ENCODE results near the gene ETFRF1. TPM values are rescaled to one million over a fixed set of nuclear protein-coding genes. Genes with fewer than 3 reads are reported as not detected.

ETFRF1 gene, protein sequence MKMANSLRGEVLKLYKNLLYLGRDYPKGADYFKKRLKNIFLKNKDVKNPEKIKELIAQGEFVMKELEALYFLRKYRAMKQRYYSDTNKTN
- total RNA-seq: 20.4 TPM
- long read RNA-seq, transcript ETFRF1-201 (3 exons, 1,134 nt): major isoform, 32 of 53 reads
- long read RNA-seq, partial matches to known transcripts: 1 of 53 reads
- long read RNA-seq, other reads (novel, unspliced or antisense): 15 of 53 reads

- DNase-seq (ENCODE audit: low spot score): peak; percentile 99
Measured at GRCh38 chr12:25195056-25195971, at the start of gene ETFRF1, which contains the start of gene DNAI7. Gene ETFRF1, plus strand, starts transcription at chr12:25195237. Its CDS starts 8,720 bp downstream, at chr12:25203957. Gene DNAI7, minus strand, starts transcription at chr12:25195160. Its CDS starts 82 bp downstream, at chr12:25195078.

DNA sequence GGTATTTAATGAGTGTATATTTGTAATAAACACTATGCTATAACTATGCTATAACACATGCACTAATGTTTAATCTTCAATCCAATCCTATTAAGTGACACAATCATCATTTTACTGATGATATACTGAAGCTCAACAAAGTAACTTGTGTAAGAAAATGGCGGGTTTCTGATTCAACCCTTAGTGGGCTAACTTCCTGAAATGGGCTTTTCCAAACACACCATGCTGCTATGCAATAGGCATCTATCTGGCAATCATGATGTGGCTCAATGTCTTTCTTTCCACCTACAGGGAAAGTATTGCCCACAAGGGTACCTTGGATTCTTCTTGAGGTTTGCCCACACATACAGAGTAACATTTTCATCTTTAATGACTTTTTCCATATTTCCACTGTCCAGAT lies 48.4 kb upstream of the ETFRF1 start:
- DNase-seq (ENCODE audit: low spot score): no peak

DNA sequence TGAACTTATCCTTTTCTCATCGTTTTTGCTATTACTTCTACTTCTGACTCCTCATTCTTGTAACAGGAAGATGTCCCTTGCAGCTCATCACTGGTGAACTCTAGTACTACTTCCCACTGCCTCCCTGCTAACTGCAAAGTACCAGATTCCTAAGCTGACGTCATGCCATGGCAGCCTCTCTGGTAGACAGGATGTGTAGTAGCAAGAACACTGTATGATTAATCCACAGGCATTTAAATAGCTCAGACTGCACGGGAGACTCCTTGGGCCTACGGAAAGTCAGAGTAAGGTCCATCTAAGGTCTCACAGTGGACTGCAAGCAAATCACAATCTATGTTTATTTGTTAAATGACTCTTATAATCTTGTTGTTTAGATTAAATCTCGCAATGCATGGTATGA lies 43.6 kb upstream of the ETFRF1 start:
- DNase-seq (ENCODE audit: low spot score): no peak

GRCh38 chr12:25152055-25152454 lies 43.0 kb upstream of the ETFRF1 start:
- no peak for DNase-seq (ENCODE audit: low spot score)

- DNase-seq (ENCODE audit: low spot score): no peak
Measured at GRCh38 chr12:25155022-25155576, 39.9 kb upstream of the ETFRF1 start.

DNA sequence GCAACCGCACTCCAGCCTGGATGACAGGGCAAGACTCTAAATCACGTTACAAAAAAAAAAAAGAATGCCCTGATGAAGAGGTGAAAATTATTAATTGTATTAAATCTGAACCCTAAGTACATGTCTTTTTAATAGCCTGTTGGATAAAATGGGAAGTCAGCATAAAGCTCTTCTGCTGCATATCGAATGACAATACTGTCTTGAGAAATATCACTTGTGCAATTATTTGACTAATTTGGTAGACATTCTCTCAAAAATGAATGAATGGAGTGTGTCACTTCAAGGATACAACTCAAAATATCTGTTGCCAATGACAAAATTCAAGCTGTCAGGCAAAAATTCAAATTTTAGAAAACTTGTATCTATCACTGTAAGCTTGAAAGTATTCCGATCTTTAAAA lies 39.0 kb upstream of the ETFRF1 start:
- no peak for DNase-seq (ENCODE audit: low spot score)

DNA sequence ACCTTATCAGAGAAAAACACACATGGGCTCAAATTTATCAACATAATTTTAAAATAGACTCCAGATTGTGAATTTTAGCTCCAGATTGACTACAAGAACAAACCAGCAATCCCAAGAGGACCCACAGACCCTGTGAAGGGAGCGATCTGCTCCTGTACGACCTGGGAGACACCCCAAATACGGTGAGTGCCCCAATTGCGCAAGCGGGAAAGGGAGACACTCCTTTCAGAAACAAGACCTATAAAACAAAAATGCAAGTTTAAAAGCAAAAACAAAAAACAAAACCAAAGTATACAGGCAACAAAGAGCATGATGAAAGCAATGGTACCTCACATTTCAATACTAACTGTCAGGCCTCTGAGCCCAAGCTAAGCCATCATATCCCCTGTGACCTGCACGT lies 32.2 kb upstream of the ETFRF1 start:
- DNase-seq (ENCODE audit: low spot score): no peak

- DNase-seq (ENCODE audit: low spot score): no peak
Measured at GRCh38 chr12:25182765-25183164, 12.3 kb upstream of the ETFRF1 start.

- no peak for DNase-seq (ENCODE audit: low spot score)
Measured at GRCh38 chr12:25184132-25184531, 10.9 kb upstream of the ETFRF1 start.

GRCh38 chr12:25186038-25186787 lies 8.8 kb upstream of the ETFRF1 start:
- no peak for DNase-seq (ENCODE audit: low spot score)

DNA sequence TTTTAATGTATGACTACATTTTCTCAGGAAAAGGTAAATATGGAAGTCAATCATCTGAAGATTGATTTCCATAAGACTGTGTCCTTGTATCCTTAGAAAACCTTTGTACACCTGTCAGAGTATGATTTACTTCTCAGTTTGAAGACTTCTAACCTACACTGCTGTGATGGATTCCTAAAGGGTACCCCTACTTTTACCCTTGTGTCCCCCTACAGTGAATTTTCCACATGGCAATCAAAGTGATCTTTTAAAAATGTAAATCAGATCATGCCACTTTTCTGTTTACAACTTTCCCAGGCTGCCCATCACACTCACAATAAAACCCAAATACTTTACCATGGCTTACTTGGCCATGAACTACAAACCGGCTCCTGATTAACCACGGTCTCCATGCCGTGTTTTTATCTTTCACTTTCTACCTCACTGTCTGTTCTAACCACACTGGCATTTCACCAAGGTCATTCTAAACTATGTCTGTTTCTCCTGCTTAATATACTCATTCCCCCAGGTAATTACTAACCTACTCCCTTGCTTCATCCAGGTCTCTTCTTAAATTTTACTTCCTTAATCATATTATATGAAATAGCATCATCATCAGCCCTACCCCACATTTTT lies 8.1 kb upstream of the ETFRF1 start:
- DNase-seq (ENCODE audit: low spot score): no peak

GRCh38 chr12:25187781-25188180 lies 7.3 kb upstream of the ETFRF1 start:
- no peak for DNase-seq (ENCODE audit: low spot score)

GRCh38 chr12:25189656-25190055 lies 5.4 kb upstream of the ETFRF1 start:
- DNase-seq (ENCODE audit: low spot score): no peak

DNA sequence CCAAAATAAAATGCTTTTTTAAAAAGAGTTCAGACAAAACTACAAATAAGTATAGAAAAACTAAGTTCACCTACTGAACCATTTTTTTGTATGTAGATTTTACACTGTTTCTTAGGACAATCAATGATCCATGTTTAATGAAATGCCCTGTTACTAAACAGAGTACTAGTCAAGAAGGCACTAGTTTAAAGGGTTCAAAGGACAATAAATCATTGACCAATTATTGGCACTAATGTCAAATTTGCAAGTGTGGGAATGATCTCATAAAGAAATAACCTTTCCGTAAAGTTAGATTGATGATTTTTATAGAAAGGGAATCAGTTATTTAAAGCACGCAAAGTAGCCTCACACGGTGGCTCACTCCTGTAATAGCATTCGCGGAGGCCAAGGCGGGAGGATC lies 4.2 kb upstream of the ETFRF1 start:
- DNase-seq (ENCODE audit: low spot score): no peak

GRCh38 chr12:25194214-25194613 lies 823 bp upstream of the ETFRF1 start:
- no peak for DNase-seq (ENCODE audit: low spot score)

DNA sequence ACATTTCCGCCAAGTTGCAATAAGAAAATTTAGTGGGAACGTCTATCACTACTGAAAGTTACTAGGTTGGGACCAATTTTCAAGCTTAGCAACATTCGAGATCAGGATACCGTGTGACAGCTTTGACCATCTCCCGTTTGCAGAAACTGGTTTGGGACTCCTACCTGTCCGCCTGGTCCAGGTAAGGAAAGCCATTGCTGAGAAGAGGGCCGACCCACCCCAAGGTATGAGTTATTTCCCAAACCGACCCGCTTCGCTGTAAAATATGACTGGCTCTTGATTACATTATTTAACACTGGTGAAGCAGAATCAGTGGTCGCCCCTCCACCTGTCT lies 348 bp upstream of the ETFRF1 start:
- no peak for DNase-seq (ENCODE audit: low spot score)

- no peak for DNase-seq (ENCODE audit: low spot score)
Measured at GRCh38 chr12:25197608-25198007, 2.6 kb downstream of the ETFRF1 start.

DNA sequence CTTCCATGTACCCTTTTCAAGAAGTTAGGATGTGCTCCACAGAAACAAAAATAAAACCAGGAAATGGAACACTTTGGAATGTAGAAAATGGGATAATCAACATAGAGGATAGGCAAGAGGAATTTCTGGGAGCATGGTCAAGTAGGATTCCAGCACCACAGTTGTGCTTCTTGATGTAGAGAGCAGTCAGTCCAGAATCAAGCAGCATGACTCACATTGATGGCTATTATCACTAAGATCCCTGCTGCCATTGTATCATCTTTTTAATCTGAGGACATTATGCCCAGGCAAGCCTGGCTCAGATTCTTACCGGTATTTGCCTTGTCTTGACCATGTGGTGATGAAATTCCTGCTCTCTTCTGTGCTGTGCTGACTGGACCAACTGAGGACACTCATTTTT lies 5.7 kb downstream of the ETFRF1 start:
- DNase-seq (ENCODE audit: low spot score): no peak

GRCh38 chr12:25202137-25202536 lies 7.1 kb downstream of the ETFRF1 start:
- no peak for DNase-seq (ENCODE audit: low spot score)

DNA sequence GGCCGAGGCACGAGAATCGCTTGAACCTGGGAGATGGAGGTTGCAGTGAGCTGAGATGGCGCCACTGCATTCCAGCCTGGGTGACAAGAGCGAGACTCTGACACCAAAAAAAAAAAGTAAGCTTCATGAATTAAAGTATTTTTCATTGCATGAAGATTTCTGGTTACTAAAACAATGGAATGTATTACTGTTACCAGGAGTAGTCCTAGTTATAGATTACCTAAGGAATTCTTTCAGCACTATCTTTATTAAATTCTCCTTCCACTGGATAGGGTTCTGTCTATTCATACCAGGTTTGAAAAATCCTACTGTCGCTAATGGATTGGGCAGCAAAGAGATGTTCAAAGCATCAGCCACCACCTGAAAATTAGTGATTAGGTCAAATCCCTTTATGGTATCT lies 12.4 kb downstream of the ETFRF1 start:
- DNase-seq (ENCODE audit: low spot score): no peak

DNA sequence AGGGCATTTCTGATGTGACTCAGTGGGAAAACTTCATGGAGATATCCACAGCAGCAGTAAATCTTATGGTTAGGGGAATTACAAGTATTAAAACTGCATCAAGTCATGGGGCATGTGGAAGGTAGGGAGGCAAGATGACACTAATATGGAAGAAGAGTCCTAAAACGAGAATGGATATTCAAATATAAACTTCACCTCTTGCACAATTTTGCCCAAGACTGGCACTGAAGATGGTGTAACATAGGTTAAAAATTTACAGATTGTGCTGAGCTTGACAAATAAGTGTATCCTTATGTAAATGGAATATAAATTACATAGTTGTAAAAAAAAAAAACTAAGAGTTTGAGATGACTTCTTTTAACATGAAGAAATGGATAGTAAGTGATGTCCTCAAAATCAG lies 12.8 kb downstream of the ETFRF1 start:
- no peak for DNase-seq (ENCODE audit: low spot score)

Measured in mesenteric fat pad (tissue), 1 donor.